KBM-7 (cell line): ENCODE data around the gene DAP.
A peak's percentile ranks its signal among the peaks of the same experiment; 100 is the strongest.
"Not testable (repeated sequence)": the region's sequence is repeated elsewhere in the genome, so short reads cannot be mapped to it uniquely, and the experiment has no call there.

ENCODE experiments used
- DNase-seq: peaks from one replicate; pipeline ENCODE4 v3.0.0-alpha.2; 2015
- in situ Hi-C: fragments of 300-500 bp; cut with MboI; formaldehyde crosslinking; loops from 2 replicates; pipeline ENCODE4 v1.14.3; 2020; ENCODE audit warnings: low sequenced_read_pairs, low pct_unique_long_range_greater_than_20kb, mixed read lengths

DAP gene, protein sequence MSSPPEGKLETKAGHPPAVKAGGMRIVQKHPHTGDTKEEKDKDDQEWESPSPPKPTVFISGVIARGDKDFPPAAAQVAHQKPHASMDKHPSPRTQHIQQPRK

DNA sequence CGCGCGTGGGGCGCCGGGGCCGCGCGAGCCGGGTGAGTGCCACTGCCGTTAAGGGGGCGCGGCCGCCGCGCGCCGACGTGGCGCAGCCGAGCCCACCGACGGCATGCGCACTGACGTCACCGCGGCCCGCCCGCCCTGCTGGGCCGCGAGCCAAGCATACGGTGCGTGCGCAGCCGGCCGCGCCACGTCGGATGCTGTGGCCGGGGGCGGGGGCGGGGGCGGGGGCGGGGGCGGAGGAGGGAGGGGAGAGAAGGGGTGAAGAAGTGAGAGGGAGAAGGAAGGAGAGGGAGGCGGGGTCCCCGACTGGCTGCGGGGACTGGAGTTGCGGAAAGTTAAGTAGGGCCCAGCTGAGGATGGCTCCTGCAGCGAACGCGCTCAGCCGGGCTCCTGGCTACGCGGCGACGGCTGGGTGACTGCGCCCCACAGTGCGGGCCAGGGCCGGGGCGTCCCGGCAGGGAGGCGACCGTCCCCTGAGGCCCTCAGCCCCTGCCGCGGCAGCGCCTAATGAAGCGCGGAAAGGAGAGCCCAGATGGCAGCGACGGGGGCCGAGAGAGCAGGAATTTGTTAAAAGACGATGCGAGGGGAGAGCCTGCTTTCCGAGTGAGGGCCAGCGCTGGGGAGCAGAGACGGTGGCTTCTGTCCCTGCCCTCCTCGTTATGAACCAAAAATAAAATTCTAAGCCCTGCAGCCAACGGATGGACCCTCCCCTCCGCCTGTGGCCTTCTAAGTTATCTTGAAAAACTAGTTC lies at the start of gene DAP:
Gene DAP (minus strand): TSS at position 50 of the 748 bp plus-strand sequence. CDS start 166 bp downstream, outside the sequence.
- in situ Hi-C loops, result no loop called here
- peak; percentile 93 for DNase-seq

DNA sequence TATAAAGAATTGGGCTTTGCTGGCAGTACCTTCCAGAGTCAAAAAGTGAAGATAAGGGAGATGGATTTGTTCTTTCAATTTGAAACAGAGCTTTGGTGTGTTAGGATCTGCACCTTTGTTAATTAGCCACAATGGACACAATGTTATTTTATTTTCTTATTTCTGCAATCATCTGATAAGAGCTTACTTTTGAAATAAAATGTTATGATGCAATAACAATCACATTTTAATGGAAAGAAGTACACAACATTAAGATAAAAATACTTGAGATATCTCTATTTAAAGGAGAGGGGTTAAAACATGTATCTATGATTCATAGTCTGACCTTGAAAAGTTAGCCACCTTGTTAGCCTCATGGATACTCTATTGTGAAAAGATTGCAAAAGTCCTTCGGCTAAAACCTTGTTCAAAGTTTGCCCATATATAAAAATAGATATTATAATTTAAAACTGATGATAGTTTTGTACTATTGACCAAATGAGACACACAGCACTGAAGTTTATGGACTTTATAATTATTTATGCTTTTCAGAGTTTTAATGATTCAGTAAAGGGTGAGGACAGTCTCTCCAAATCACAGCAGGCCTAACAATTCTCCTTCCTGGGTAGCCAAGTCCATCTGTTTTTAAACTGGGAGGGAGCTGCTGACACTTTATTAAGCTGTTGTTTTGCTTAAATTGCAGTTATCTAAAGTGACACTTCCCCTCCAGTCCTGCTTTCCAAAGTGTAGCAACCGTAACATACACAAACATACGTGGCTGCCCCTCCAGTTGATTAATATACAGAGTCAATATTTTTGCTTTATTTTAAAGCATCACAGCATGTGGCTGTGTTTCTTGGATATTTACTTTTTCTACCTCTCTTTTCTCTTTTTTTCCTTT lies 47.6 kb upstream of the DAP start:
- in situ Hi-C loops, result no loop called here
- no peak for DNase-seq

DNA sequence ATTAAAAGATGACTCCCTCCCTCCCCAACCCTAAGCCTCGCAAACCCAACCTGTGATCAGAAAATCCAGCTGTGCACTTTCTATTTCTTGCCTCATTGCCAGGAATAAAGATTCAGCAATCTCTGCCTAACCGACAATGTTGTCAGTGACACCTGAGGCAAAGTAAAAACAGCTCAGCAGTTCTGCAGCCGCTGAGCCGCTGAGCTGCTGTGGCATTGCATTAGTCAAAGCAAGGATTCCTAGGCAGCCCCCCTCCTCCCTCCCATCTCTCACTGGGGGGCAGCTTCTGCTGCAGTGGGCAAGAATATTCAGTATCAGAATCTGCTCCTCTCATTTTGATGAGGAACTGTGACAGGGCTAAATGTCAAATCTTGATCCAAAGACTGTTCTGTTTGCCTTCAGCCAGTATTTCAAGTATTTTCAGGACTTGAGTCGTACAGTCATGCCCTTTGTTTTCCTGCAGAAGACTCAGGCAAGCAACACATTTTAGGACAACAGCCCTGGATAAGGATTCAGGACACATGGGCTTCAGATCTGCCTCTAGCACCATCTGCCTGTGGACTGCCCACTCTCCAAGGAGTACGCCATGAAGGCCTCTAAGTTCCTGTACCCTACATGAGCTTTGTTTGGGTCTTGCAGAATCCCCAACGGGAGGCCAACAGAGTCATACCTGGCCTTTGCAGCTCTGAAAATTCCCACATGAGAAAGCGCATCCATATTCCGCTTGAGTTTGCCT lies 41.1 kb upstream of the DAP start:
- no peak for DNase-seq
- in situ Hi-C loops, result no loop called here

DNA sequence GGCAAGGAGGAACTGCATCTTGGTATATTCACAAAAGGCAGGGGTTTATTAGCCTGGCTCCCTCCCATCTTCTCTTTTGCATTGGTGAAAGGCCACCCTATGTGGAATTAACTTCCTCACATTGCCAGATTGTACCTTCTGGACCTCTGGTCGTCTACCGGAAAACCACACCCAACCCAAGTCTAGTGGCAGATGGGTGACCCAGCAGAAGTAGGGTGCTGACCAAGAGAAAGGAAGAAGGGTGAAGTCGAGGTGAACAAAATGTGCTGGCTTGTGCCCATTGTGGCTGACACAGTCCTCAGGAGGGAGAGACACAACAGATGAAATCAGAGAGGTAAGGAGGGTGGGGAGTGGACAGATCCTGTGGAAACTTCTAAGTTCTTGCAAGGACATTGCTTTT lies 39.8 kb upstream of the DAP start:
- no peak for DNase-seq
- in situ Hi-C loops, result no loop called here

DNA sequence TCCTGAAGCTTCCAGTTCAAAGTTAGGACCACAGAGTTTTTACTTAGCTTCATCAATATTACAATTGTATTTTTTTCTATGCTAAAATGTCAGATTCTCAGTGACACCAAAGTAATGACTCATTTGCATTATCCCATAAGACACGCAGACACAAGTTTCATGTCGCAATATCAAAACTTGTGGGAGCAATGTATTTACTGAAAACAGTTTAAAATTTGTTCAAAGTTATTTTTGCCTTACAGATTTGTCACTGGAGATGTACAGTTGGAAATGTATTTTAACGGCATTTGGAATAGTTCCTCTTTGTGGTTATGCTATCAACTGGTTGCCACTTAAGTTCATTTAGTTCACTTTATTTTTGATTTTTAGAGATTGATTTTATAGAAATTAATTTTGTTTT lies 36.2 kb upstream of the DAP start:
- in situ Hi-C loops, result no loop called here
- peak; percentile 56 for DNase-seq

DNA sequence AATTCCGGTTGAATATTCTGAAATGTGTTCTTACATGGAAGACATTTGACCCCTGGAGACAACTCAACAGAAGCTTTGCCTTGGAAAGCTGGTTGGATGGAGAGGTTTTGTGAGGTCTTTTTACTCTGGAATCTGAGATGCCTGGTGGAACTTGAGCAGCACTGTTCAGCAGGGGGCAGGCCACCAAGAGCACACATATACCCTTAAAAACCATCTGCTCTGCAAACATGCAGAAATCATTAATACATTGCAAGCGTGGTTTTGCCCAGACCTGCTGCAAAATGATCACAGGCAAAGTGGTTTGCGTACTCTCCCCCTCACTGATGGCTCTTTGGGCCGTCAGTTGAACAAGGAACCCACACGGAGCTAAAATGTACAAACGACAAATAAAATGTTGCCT lies 32.8 kb upstream of the DAP start:
- in situ Hi-C loops, result no loop called here
- DNase-seq, result no peak

DNA sequence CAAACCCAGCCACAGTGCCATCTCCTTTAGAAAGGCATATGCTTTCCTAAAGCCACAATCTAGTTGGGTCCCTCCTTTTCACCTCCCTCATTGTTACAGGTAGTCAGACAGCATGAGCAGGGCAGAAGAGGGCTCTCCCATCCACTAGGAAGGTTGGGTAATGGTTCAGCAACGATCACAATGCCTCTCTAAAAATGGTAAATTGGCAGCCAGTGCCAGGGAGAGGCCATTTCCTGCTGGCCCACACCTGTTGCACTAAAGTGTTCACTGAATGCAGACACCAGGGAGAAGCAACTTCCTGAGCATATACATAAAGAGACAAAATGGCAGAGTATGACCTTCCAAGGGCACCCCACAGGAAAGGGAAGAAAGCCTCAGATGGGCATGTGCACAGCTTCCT lies 31.3 kb upstream of the DAP start:
- no peak for DNase-seq
- in situ Hi-C loops, result no loop called here

DNA sequence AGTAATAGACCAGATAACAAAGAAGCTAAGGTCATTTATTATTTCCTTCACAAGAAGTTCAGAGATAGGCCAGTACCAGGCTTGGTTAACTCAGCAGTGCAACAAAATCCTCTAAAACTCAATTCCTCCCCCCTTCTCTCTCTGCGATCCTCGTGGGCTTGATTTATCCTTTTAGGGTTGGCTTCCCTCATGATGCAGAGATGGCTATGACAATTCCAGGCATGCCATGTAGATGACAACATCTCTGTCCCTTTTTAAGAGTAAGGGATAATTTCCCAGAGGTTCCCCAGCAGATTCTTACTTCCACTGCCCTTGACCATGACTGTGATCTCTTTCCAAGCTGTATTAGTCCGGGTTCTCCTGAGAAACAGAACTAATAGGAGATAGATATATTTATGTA lies 28.7 kb upstream of the DAP start:
- in situ Hi-C loops, result no loop called here
- DNase-seq, result no peak

DNA sequence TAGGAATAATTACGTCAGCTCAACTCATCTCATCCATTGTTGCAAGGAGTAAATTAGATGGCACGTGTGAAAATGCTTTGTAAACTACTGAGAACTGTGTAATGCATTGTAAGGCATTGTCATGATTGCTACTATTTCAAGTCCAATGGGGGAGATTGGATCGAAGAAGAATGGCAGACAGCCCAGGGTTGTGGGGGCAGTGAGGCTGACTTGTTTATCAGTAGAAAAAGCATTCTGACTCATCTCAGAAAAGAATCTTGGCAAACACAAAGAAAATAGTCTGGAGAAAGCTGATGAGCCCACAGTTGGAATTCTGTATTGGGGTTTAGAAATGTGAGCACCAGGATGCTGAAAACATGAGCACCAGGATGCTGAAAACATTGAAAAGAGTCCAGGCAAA lies 28.0 kb upstream of the DAP start:
- in situ Hi-C loops, result no loop called here
- DNase-seq, result no peak

DNA sequence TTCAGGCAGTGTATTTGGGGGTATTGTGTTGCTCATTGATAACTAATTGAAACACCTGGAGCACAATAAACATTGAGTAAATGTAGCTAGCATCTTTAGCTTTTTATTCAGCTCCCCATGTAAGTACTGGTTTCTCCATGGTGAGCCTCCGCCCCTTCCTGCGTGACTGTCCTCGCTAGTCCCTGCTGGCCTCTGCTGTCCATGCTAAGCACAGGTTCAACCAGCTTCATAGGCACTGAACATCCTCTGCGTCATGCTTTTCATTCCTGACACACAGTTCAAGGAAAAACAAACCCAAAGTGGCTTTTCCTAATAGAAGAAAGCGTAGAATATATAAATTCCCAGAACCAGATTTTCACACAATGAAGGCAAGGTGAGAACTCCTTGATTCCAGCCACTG lies 27.3 kb upstream of the DAP start:
- in situ Hi-C loops, result no loop called here
- no peak for DNase-seq

DNA sequence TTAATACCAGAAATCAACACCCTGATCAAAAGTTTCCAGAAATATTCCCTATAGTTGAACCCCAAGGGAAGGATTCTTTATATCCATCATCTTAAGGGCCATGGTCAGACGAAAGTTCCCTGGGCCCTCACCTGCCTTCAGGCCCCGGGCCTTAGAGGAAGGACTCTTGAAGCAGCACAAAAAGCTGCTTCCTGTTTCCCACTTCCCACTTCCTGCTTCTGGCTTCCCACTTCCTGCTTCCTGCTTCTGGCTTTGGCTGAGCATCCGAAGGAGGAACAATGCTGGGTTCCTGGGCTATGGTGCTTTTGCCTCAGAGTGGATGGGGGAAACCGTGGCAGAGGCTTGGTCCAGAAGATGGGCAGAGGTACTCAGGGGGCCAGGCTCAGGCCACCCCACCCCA lies 25.8 kb upstream of the DAP start:
- no peak for DNase-seq
- in situ Hi-C loops, result no loop called here

DNA sequence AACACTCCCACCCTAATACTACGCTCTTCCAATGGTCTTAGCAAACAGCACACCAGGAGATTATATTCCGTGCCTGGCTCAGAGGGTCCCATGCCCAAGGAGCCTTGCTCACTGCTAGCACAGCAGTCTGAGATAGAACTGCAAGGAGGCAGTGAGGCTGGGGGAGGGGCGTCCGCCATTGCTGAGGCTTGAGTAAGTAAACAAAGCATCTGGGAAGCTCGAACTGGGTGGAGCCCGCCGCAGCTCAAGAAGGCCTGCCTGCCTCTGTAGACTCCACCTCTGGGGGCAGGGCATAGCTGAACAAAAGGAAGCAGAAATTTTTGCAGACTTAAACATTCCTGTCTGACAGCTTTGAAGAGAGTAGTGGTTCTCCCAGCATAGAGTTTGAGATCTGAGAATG lies 19.2 kb upstream of the DAP start:
- in situ Hi-C loops, DNase-seq: not testable (repeated sequence)

DNA sequence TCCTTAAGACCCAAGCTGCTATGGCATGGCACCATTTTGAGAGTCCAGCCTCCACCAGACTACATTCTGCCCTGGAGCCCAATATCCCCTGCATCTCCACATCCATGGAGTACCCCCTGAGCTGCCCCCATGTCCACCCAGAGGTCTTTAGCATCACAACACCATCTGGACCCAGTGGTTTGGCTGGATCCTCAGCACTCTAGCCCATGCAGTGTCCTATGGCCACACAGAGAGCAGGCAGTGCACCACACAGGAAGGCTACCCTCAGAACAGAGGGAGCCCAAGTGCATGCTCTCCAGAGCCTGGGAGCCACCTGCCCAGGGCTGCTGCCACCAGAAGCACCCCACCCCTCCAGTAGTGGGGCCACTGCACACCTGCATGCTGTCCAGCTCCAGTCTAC lies 18.6 kb upstream of the DAP start:
- in situ Hi-C loops, result no loop called here
- DNase-seq, result no peak

DNA sequence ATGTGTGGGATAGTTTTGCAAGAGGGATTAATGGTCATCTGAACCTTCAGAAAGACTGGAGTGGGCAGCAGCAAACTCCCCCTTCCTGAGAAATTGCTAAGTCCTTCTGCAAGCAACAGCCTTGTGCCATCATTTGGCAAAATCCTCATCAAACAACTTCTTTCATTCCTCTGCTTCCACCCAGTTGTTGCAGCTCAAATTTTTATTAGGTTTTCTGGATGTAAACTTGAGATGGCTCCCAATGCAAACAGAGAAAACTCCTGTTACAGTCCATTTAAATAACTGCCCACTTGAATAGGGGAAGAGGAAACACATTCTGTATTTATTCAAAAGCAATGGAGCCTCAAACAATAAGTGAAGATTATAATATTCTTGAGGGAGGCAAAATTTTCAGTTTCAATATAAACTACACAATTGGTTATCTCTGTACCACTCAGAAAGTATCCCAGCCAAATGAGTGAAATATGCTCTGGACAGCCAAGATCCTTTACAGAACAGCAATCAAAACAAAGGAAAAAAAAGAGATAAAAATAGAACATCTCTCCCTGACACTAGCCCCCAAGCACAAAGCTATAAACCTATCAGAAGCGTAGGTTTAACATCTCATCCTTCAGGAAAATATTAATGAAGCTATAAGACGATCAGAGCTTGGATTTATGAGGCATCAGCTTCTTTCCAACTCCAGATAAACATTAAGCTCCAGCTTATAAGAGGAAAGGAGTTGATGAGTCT lies 17.3 kb upstream of the DAP start:
- in situ Hi-C loops, result no loop called here
- no peak for DNase-seq

DNA sequence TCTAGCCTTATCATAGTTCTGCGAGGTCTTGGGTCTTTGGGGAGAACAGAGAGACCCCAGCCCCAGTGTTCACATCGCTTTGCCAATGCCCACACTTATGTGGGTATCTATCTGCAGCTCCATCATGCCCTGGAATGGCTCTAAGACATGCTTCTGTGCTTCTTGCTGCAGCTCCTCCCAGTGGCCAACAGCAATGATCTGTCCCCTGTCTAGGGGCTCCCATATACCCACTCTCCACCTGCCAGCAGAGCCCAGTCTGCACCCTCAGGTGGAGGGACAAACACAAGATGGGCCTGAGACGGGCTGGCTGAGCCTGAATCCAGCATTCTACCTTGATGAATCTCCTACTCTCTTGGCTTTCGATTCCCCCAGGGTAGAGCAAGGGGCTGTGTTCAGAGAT lies 14.6 kb upstream of the DAP start:
- in situ Hi-C loops, result no loop called here
- no peak for DNase-seq

DNA sequence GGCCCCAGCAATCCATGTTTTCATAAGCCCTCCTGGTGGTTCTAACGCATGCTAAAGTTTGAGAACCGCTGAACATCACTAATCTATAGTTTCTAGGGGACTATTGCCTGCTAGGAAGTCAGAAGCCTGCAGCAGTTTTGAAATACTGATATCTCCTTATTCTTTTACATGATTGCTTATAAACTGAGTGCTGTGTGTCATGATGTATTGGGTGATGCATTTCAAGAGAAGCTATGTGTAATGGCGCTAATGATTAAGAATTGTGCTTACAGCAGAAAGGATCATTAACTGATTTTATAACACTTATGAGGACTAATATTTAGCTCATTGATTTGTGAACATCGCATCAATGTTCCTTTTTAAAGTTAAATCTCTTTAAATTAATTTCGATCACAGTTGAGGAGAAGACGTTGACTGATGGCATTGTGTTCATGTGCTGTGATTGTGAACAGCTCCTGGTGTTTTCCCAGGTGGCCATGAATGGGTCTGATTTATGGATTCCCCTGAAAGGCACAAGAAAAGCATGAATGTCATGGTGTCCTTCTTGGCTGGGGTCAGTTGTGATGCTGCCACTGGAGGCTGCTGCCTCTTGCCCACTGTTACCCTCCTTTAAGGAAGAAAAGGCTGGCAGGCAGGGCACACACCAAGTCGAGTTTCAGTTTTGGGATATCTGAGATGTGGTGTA lies 12.0 kb upstream of the DAP start:
- in situ Hi-C loops, result no loop called here
- no peak for DNase-seq

DNA sequence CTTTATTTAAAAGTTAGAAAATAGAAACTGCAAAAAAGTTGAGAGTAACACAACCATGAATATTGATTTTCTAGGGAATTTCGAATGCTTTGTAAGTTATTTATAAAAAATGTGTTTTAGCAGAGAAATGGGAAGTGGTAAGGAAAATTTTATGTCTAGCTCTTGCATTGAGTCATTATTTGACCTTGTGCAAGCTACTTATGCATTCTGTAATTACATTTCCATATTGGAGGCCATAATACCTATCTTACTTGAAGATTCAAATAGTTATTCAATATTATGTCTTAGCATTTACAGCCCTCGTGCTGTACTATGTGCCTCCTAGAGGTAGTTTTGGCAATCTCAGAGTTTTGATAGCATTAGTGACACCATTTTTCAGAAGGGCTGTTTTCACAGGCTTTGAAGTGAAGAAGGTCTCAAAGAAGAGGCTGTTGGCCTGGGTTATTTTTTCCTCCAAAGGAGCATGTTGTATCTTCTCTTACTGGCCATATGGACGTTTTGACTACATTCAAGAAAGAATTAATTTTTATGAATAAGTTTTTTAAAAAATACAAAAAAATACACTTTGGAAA lies 7.4 kb upstream of the DAP start:
- in situ Hi-C loops, result no loop called here
- DNase-seq, result no peak

DNA sequence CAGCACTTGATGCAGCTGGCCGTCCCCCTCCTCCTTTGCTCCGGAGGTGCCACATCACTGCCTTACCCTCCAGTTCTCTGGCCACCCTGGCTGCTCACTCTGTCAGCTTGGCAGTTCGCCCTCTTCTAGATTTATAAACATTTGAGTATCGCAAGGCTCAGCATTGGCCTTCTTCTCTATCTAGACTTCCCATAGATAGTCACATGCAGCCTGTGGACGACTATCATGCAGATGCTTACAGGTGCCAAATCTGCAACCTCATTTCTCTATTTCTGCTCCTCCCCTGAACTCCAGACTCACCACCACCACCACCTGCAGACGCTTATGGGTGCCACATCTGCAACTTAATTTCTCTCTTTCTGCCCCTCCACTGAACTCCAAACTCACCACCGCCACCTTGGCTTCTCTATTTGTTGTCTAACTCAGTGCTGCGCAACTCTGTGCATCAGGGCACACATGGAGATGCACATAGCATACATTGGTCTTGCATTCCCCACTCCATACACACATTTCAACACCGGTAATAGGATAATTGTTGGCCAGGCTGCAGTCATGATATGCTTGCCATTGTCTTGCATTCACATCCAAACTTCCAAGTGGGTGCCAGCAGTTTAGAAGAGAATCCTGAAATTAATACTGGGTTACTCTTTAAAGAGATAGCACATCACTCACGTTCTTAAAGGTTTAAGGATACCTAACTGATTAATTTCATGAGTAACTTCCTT lies 1.9 kb upstream of the DAP start:
- no peak for DNase-seq
- in situ Hi-C loops, result no loop called here
